Astrocyte of the cerebellum (primary cell): ENCODE results near the gene SERP1.
"Not testable (repeated sequence)": the region's sequence is repeated elsewhere in the genome, so short reads cannot be mapped to it uniquely, and the experiment has no call there.

Experiments
- DNase-seq: peaks from one replicate; pipeline ENCODE4 v3.0.0-alpha.2; 2011; ENCODE audit warnings: low read depth
- H3K4me3 ChIP-seq: 2 replicates; pipeline ENCODE4 v1.5.1; 2011; ENCODE audit warnings: mild to moderate bottlenecking, low read depth, low read length, moderate library complexity
- CTCF ChIP-seq: IDR thresholded peaks from 2 replicates; pipeline ENCODE4 v1.5.1; 2012; ENCODE audit warnings: low read length, low read depth, moderate library complexity, mild to moderate bottlenecking; ENCODE audit errors: missing control alignments
- in situ Hi-C: cut with HindIII; loops from 2 replicates; pipeline ENCODE4 v1.10.0; 2017; ENCODE audit warnings: low sequenced_read_pairs

SERP1 gene

GRCh38 chr3:150511122-150511821, 35.0 kb downstream of the SERP1 start:
- in situ Hi-C loops: no loop called here
- no peak for DNase-seq
- no peak for TF ChIP-seq CTCF
- no peak overlapping the region for H3K4me3 ChIP-seq

- no peak for DNase-seq
- TF ChIP-seq CTCF: no peak
- no peak overlapping the region for H3K4me3 ChIP-seq
- in situ Hi-C loops: no loop called here
Measured at GRCh38 chr3:150509780-150510179, 36.5 kb downstream of the SERP1 start.

- TF ChIP-seq CTCF: no peak
- in situ Hi-C loops: no loop called here
- no peak for DNase-seq
- no peak overlapping the region for H3K4me3 ChIP-seq
Measured at GRCh38 chr3:150508401-150508800, 37.9 kb downstream of the SERP1 start.

- in situ Hi-C loops: no loop called here
- no peak overlapping the region for H3K4me3 ChIP-seq
- TF ChIP-seq CTCF: no peak
Measured at GRCh38 chr3:150504483-150504882, 41.8 kb downstream of the SERP1 start.

GRCh38 chr3:150503402-150504099, 42.7 kb downstream of the SERP1 start:
- DNase-seq: no peak
- no peak for TF ChIP-seq CTCF
- in situ Hi-C loops: no loop called here
- no peak overlapping the region for H3K4me3 ChIP-seq

More at GRCh38 chr3:150504483-150504882, 41.8 kb downstream of the SERP1 start:
- DNase-seq: no peak

GRCh38 chr3:150500960-150501359, 45.3 kb downstream of the SERP1 start:
- H3K4me3 ChIP-seq, DNase-seq, in situ Hi-C loops: not testable (repeated sequence)

GRCh38 chr3:150497956-150498355, 48.3 kb downstream of the SERP1 start:
- DNase-seq: no peak
- in situ Hi-C loops: no loop called here
- TF ChIP-seq CTCF: no peak
- no peak overlapping the region for H3K4me3 ChIP-seq
